H9 (cell line): ENCODE results near the gene TMEM147. TPM values are rescaled to one million over a fixed set of nuclear protein-coding genes. Genes with fewer than 3 reads are reported as not detected.

ENCODE experiments used
- DNase-seq: peaks from one replicate; pipeline ENCODE4 v3.0.0-alpha.2; 2017
- H2AFZ ChIP-seq: one replicate; pipeline ENCODE4 v1.6.1; 2013; ENCODE audit warnings: mild to moderate bottlenecking, low read length, control low read depth, moderate library complexity
- H2AK5ac ChIP-seq: 2 replicates; pipeline ENCODE4 v1.6.1; 2013; ENCODE audit warnings: low read length, control low read depth, mixed read lengths; ENCODE audit not compliant: insufficient read length
- H2BK120ac ChIP-seq: one replicate; pipeline ENCODE4 v1.6.1; 2013; ENCODE audit warnings: low read depth, mild to moderate bottlenecking, low read length, control low read depth, inconsistent platforms; ENCODE audit not compliant: poor library complexity, severe bottlenecking
- H2BK12ac ChIP-seq: 2 replicates; pipeline ENCODE4 v1.6.1; 2013; ENCODE audit warnings: low read length, control low read depth, mixed read lengths, low read depth; ENCODE audit not compliant: insufficient read length
- H2BK15ac ChIP-seq: 2 replicates; pipeline ENCODE4 v1.6.1; 2013; ENCODE audit warnings: low read depth, low read length, control low read depth
- H2BK20ac ChIP-seq: one replicate; pipeline ENCODE4 v1.6.1; 2013; ENCODE audit warnings: low read depth, mild to moderate bottlenecking, low read length, control low read depth, inconsistent platforms; ENCODE audit not compliant: poor library complexity, severe bottlenecking
- H2BK5ac ChIP-seq: 2 replicates; pipeline ENCODE4 v1.6.1; 2013; ENCODE audit warnings: low read length, control low read depth, mixed read lengths; ENCODE audit not compliant: insufficient read length
- H3K14ac ChIP-seq: 2 replicates; pipeline ENCODE4 v1.6.1; 2013; ENCODE audit warnings: low read length, control low read depth; ENCODE audit not compliant: insufficient read depth
- H3K18ac ChIP-seq: 2 replicates; pipeline ENCODE4 v1.6.1; 2013; ENCODE audit warnings: low read depth, mild to moderate bottlenecking, mixed read lengths, low read length, control low read depth; ENCODE audit not compliant: insufficient read length
- H3K23ac ChIP-seq: 2 replicates; pipeline ENCODE4 v1.6.1; 2013; ENCODE audit warnings: low read length, control low read depth, mixed read lengths, low read depth; ENCODE audit not compliant: insufficient read length
- H3K23me2 ChIP-seq: 2 replicates; pipeline ENCODE4 v1.6.1; 2013; ENCODE audit warnings: low read depth, mild to moderate bottlenecking, mixed read lengths, low read length, control low read depth; ENCODE audit not compliant: insufficient read length, poor library complexity, severe bottlenecking
- H3K27ac ChIP-seq: 2 replicates; pipeline ENCODE4 v1.5.1; 2013; ENCODE audit warnings: low read length, control low read depth, mixed read lengths, low read depth; ENCODE audit not compliant: insufficient read length
- H3K27me3 ChIP-seq: 2 replicates; pipeline ENCODE4 v1.6.1; 2013; ENCODE audit warnings: low read length, control low read depth, inconsistent platforms; ENCODE audit not compliant: insufficient read depth
- H3K4ac ChIP-seq: 2 replicates; pipeline ENCODE4 v1.6.1; 2013; ENCODE audit warnings: low read depth, mild to moderate bottlenecking, control low read depth, inconsistent platforms, low read length, moderate library complexity
- H3K4me1 ChIP-seq: 2 replicates; pipeline ENCODE4 v1.6.1; 2013; ENCODE audit warnings: low read length, control low read depth, inconsistent platforms; ENCODE audit not compliant: insufficient read depth
- H3K4me2 ChIP-seq: 2 replicates; pipeline ENCODE4 v1.6.1; 2013; ENCODE audit warnings: low read length, control low read depth, mixed read lengths; ENCODE audit not compliant: insufficient read length, insufficient read depth
- H3K56ac ChIP-seq: 2 replicates; pipeline ENCODE4 v1.6.1; 2013; ENCODE audit warnings: low read depth, mild to moderate bottlenecking, mixed read lengths, low read length, control low read depth; ENCODE audit not compliant: insufficient read length
- H3K79me1 ChIP-seq: 2 replicates; pipeline ENCODE4 v1.6.1; 2013; ENCODE audit warnings: low read depth, mild to moderate bottlenecking, moderate library complexity, low read length, control low read depth, inconsistent platforms; ENCODE audit not compliant: insufficient read depth, poor library complexity, severe bottlenecking
- H3K79me2 ChIP-seq: 2 replicates; pipeline ENCODE4 v1.6.1; 2013; ENCODE audit warnings: low read length, control low read depth, inconsistent platforms; ENCODE audit not compliant: insufficient read depth
- H3K9ac ChIP-seq: 2 replicates; pipeline ENCODE4 v1.6.1; 2013; ENCODE audit warnings: low read length, control low read depth, mixed read lengths; ENCODE audit not compliant: insufficient read length; ENCODE audit errors: extremely low read depth
- H3K9me3 ChIP-seq: one replicate; pipeline ENCODE4 v1.6.1; 2013; ENCODE audit warnings: low read depth, low read length, inconsistent platforms; ENCODE audit not compliant: control insufficient read depth
- H3T11ph ChIP-seq: one replicate; pipeline ENCODE4 v1.6.1; 2013; ENCODE audit warnings: mild to moderate bottlenecking, low read length, control low read depth, inconsistent platforms
- H4K20me1 ChIP-seq: one replicate; pipeline ENCODE4 v1.6.1; 2013; ENCODE audit not compliant: control insufficient read depth, insufficient read length, insufficient read depth
- H4K5ac ChIP-seq: 2 replicates; pipeline ENCODE4 v1.6.1; 2013; ENCODE audit warnings: low read depth, mild to moderate bottlenecking, mixed read lengths, low read length, control low read depth; ENCODE audit not compliant: insufficient read length
- H4K8ac ChIP-seq: replicated peaks from 2 replicates; pipeline ENCODE4 v1.6.1; 2013; ENCODE audit warnings: low read length, control low read depth, mixed read lengths, low read depth; ENCODE audit not compliant: insufficient read length
- H4K91ac ChIP-seq: 2 replicates; pipeline ENCODE4 v1.6.1; 2013; ENCODE audit warnings: low read depth, mild to moderate bottlenecking, moderate library complexity, mixed read lengths, low read length, control low read depth; ENCODE audit not compliant: insufficient read length
- H3K27ac Mint-ChIP-seq, 3 experiments: 2 replicates in 2 of 3; 3 replicates in 1 of 3; pipeline ENCODE4 v1.8.0; 2020 to 2021; ENCODE audit warnings: mixed read lengths in 3 of 3, mild to moderate bottlenecking in 1 of 3, moderate library complexity in 1 of 3
- H3K27me3 Mint-ChIP-seq: 2 replicates; pipeline ENCODE4 v1.8.0; 2021; ENCODE audit warnings: low read depth, mild to moderate bottlenecking, moderate library complexity, mixed read lengths
- H3K36me3 Mint-ChIP-seq, 3 experiments: 2 replicates in 2 of 3; 3 replicates in 1 of 3; pipeline ENCODE4 v1.8.0; 2020 to 2021; ENCODE audit warnings: low read depth in 3 of 3, mixed read lengths in 3 of 3; ENCODE audit not compliant: insufficient read depth in 1 of 3
- H3K4me1 Mint-ChIP-seq, 2 experiments: 2 replicates each; pipeline ENCODE4 v1.8.0; 2020; ENCODE audit warnings: mixed read lengths in 2 of 2
- H3K4me3 Mint-ChIP-seq, 2 experiments: 2 replicates in 1 of 2; 3 replicates in 1 of 2; pipeline ENCODE4 v1.8.0; 2020 to 2021; ENCODE audit warnings: mild to moderate bottlenecking in 2 of 2, mixed read lengths in 2 of 2, moderate library complexity in 1 of 2
- H3K9me3 Mint-ChIP-seq, 2 experiments: 2 replicates in 1 of 2; 3 replicates in 1 of 2; pipeline ENCODE4 v1.8.0; 2020; ENCODE audit warnings: mild to moderate bottlenecking in 2 of 2, mixed read lengths in 2 of 2, moderate library complexity in 1 of 2
- CTCF ChIP-seq: fragments of 200-600 bp; sonication (generic); conservative IDR thresholded peaks from 3 replicates; pipeline ENCODE4 v1.8.0; 2021; ENCODE audit warnings: antibody characterized with exemption, mild to moderate bottlenecking
- WGBS: extraction: QIAGEN DNeasy Blood & Tissue Kit; methylation state at CpG from one replicate; pipeline ENCODE4 v1.1.7; 2013; ENCODE audit warnings: missing lambda C conversion rate, low lambda C conversion rate, mixed read lengths; ENCODE audit not compliant: insufficient read length; ENCODE audit errors: extremely low coverage; 5-methylcytosine and 5-hydroxymethylcytosine counted together
- total RNA-seq: library from RNA; stranded (reverse); gene quantifications from 2 replicates; pipeline ENCODE4 v1.2.1, GENCODE V29; 2021

The TMEM147 gene
- total RNA-seq, 1 experiment from 2014 or later: 125 TPM

DNA sequence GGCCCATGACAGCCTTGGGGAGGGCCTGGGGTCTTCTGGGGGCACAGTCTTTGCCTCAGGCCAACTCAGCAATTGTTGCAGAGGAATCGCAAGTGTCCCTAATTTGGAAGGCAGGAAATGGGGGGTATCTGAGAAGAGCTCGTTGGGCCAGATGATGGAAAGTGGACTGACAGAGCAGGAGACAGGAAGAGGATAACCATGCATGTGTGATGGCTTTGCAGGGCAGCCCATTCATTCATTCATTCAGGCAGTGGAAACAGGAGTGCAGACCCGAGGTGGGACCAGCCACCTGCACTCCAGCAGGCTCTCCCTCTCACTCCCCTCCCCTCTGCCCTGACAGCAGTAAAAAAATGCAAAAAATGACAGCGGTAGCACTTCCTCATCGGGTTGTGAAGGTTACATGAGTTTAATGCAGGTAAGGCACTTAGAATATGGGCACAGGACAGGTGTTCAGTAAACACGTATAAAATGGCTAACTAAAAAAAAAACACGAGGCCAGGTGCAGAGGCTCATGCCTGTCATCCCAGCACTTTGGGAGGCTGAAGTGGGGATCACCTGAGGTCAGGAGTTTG, 5.0 kb upstream of the TMEM147 start:
- Histone ChIP-seq H3K23ac (no peak overlapping the region), H3K27ac (no peak overlapping the region), H3K27me3 (no peaks in the 10 kb centered on the region), H4K8ac (no peak overlapping the region), H2AK5ac (no peak overlapping the region), H4K5ac (no peak overlapping the region), H4K91ac (no peak overlapping the region), H3K14ac (no peak overlapping the region), H3K4ac (no peak overlapping the region), H2AFZ (no peak overlapping the region), H3K56ac (no peak overlapping the region), H2BK15ac (no peak overlapping the region), H3T11ph (no peak overlapping the region), H3K18ac (no peak overlapping the region), H4K20me1 (no peaks in the 10 kb centered on the region), H3K9me3 (no peaks in the 10 kb centered on the region), H3K9ac (no peak overlapping the region), H2BK20ac (no peak overlapping the region), H3K79me2 (peaks cover 5% of the 10 kb centered on the region; the same call in 1 of the 2 replicates), H2BK120ac (no peak overlapping the region), H2BK12ac (no peak overlapping the region), H3K4me2 (no peak overlapping the region), H2BK5ac (no peak overlapping the region), H3K4me1 (peaks cover 8% of the 10 kb centered on the region; the same call in 1 of the 2 replicates), H3K79me1 (no peaks in the 10 kb centered on the region), H3K23me2 (peaks cover 8% of the 10 kb centered on the region)
- Mint-ChIP-seq H3K9me3 (no peaks in the 10 kb centered on the region), H3K4me1 (peaks cover 32 to 36% of the 10 kb centered on the region in 2 experiments), H3K36me3 (peaks cover 16 to 38% (median 37%) of the 10 kb centered on the region in 3 experiments; a peak in 6 of 7 replicates), H3K27me3 (no peaks in the 10 kb centered on the region), H3K27ac (no peak overlapping the region; a peak in 2 of 7 replicates), H3K4me3 (no peak overlapping the region; a peak in 1 of 5 replicates)
- TF ChIP-seq CTCF: no peak
- DNase-seq: no peak
- WGBS: no CpG with 5 or more reads among the region's 7 CpGs
